GM23338 (cell line): ENCODE results near the gene CUBN. TPM values are rescaled to one million over a fixed set of nuclear protein-coding genes. Genes with fewer than 3 reads are reported as not detected.

Experiments used
- ATAC-seq: fragments of 200-7000 bp; cut with Tn5 transposase; 3 replicates; pipeline ENCODE4 v1.9.1; 2020
- DNase-seq: peaks from one replicate; pipeline ENCODE4 v3.0.0-alpha.2; 2015; ENCODE audit warnings: low spot score
- H2AFZ ChIP-seq: fragments of 200-600 bp; sonication (generic); 2 replicates; pipeline ENCODE4 v1.8.0; 2016; ENCODE audit warnings: antibody characterized with exemption, mild to moderate bottlenecking, moderate library complexity
- H3F3A ChIP-seq: fragments of 200-600 bp; sonication (generic); replicated peaks from 2 replicates; pipeline ENCODE4 v1.8.0; 2017; ENCODE audit warnings: antibody characterized with exemption, mixed run types, low read depth
- H3K27ac ChIP-seq: fragments of 200-600 bp; sonication (generic); 2 replicates; pipeline ENCODE4 v1.6.1; 2016; ENCODE audit warnings: low read depth
- H3K27me3 ChIP-seq: fragments of 200-600 bp; sonication (generic); 2 replicates; pipeline ENCODE4 v1.8.0; 2016; ENCODE audit warnings: mild to moderate bottlenecking, mixed run types, moderate library complexity; ENCODE audit not compliant: insufficient read depth
- H3K36me3 ChIP-seq: fragments of 200-600 bp; sonication (generic); 2 replicates; pipeline ENCODE4 v1.8.0; 2016; ENCODE audit warnings: mild to moderate bottlenecking; ENCODE audit not compliant: insufficient read depth
- H3K4me1 ChIP-seq: fragments of 200-600 bp; sonication (generic); 2 replicates; pipeline ENCODE4 v1.8.0; 2016; ENCODE audit warnings: mild to moderate bottlenecking, moderate library complexity; ENCODE audit not compliant: insufficient read depth
- H3K4me2 ChIP-seq: fragments of 200-600 bp; sonication (generic); 2 replicates; pipeline ENCODE4 v1.7.1; 2017; ENCODE audit warnings: mixed run types
- H3K4me3 ChIP-seq: fragments of 200-600 bp; sonication (generic); 2 replicates; pipeline ENCODE4 v1.6.1; 2016; ENCODE audit warnings: mixed run types
- H3K79me2 ChIP-seq: fragments of 200-600 bp; sonication (generic); replicated peaks from 2 replicates; pipeline ENCODE4 v1.8.0; 2017; ENCODE audit warnings: mild to moderate bottlenecking; ENCODE audit not compliant: insufficient read depth
- H3K9me2 ChIP-seq: fragments of 200-600 bp; sonication (generic); 2 replicates; pipeline ENCODE4 v1.8.0; 2017; ENCODE audit not compliant: insufficient read depth
- H4K20me1 ChIP-seq: fragments of 200-600 bp; sonication (generic); replicated peaks from 2 replicates; pipeline ENCODE4 v1.8.0; 2017; ENCODE audit warnings: mild to moderate bottlenecking; ENCODE audit not compliant: insufficient read depth
- H3K27ac Mint-ChIP-seq: 2 replicates; pipeline ENCODE4 v1.8.0; 2020; ENCODE audit warnings: inconsistent platforms, mild to moderate bottlenecking, moderate library complexity, mixed read lengths
- H3K27me3 Mint-ChIP-seq: 3 replicates; pipeline ENCODE4 v1.8.0; 2022; ENCODE audit warnings: low read depth, mild to moderate bottlenecking, moderate library complexity, mixed read lengths, inconsistent platforms; ENCODE audit not compliant: insufficient read depth, poor library complexity
- H3K36me3 Mint-ChIP-seq: 3 replicates; pipeline ENCODE4 v1.8.0; 2021; ENCODE audit warnings: low read depth, mild to moderate bottlenecking, inconsistent platforms, moderate library complexity, mixed read lengths
- H3K4me1 Mint-ChIP-seq: 3 replicates; pipeline ENCODE4 v1.8.0; 2020; ENCODE audit warnings: mild to moderate bottlenecking, inconsistent platforms, mixed read lengths
- H3K4me3 Mint-ChIP-seq: 3 replicates; pipeline ENCODE4 v1.8.0; 2021; ENCODE audit warnings: moderate library complexity, mild to moderate bottlenecking, inconsistent platforms, mixed read lengths
- H3K9me3 Mint-ChIP-seq: 3 replicates; pipeline ENCODE4 v1.8.0; 2020; ENCODE audit warnings: moderate library complexity, mild to moderate bottlenecking, inconsistent platforms, mixed read lengths
- CREB1 ChIP-seq: fragments of 250-450 bp; sonication (Bioruptor Pico); IDR thresholded peaks from 2 replicates; pipeline ENCODE4 v1.5.0; 2020; ENCODE audit warnings: low read depth, mild to moderate bottlenecking, moderate library complexity
- CTCF ChIP-seq, 2 experiments: fragments of 200-600 bp in 1 of 2; sonication (generic) in 1 of 2; conservative IDR thresholded peaks; 2 replicates each; pipeline versions ENCODE4 v1.5.1 to v1.6.1; 2016 to 2017; ENCODE audit warnings: antibody characterized with exemption in 2 of 2, low read depth in 2 of 2, mild to moderate bottlenecking in 2 of 2, moderate library complexity in 1 of 2
- ETS1 ChIP-seq: IDR thresholded peaks from 2 replicates; pipeline ENCODE4 v1.6.1; 2016; ENCODE audit warnings: antibody characterized with exemption
- EZH2 ChIP-seq: fragments of 200-600 bp; sonication (generic); IDR thresholded peaks from one replicate; pipeline ENCODE4 v1.8.0; 2017; ENCODE audit warnings: antibody characterized with exemption, mild to moderate bottlenecking, low read depth; ENCODE audit not compliant: unreplicated experiment
- EZH2phosphoT487 ChIP-seq: fragments of 200-600 bp; sonication (generic); IDR thresholded peaks from one replicate; pipeline ENCODE4 v1.8.1; 2018; ENCODE audit warnings: antibody characterized with exemption; ENCODE audit not compliant: unreplicated experiment
- NANOG ChIP-seq: IDR thresholded peaks from 2 replicates; pipeline ENCODE4 v1.6.1; 2016; ENCODE audit warnings: antibody characterized with exemption, borderline replicate concordance
- POLR2AphosphoS5 ChIP-seq: IDR thresholded peaks from 2 replicates; pipeline ENCODE4 v1.6.1; 2016; ENCODE audit warnings: antibody characterized with exemption, low read depth
- REST ChIP-seq: IDR thresholded peaks from one replicate; pipeline ENCODE4 v1.6.1; 2018; ENCODE audit warnings: antibody characterized with exemption; ENCODE audit not compliant: unreplicated experiment
- ZNF114 ChIP-seq: fragments of 250-450 bp; sonication (Bioruptor Pico); IDR thresholded peaks from 2 replicates; pipeline ENCODE4 v1.5.0; 2020; ENCODE audit warnings: mild to moderate bottlenecking, moderate library complexity
- ZNF331 ChIP-seq: fragments of 250-450 bp; sonication (Bioruptor Pico); IDR thresholded peaks from 2 replicates; pipeline ENCODE4 v1.5.0; 2020; ENCODE audit warnings: low read depth, mild to moderate bottlenecking, moderate library complexity
- polyA plus RNA-seq: library from polyadenylated mRNA; unstranded; fragments of >200 nt; fragmentation: Nextera tagmentation; extraction: Ambion mirVana; gene quantifications from 2 replicates; pipeline ENCODE4 v1.2.1, GENCODE V29; 2016
- total RNA-seq: library from RNA; depleted of rRNA; stranded (reverse); fragments of >200 nt; shearing (Covaris generic); gene quantifications from 2 replicates; pipeline ENCODE4 v1.2.3, GENCODE V29; 2014

Gene CUBN
- total and polyA plus RNA-seq, 2 experiments from 2014 or later, result 0.06 to 1.8 TPM

- TF ChIP-seq POLR2AphosphoS5 (no peak), REST (no peak), NANOG (no peak), EZH2 (no peak), ETS1 (no peak), CTCF (conservative IDR thresholded peaks at IDR 0.05; ENCODE audit: low read depth in 2 of 2) (no peak), EZH2phosphoT487 (no peak)
- ATAC-seq (no peak), DNase-seq (no peak)
- H3K4me2 ChIP-seq, result no peak overlapping the region
- H3K36me3 ChIP-seq, result no peaks in the 10 kb centered on the region
- H3K79me2 ChIP-seq, result no peaks in the 10 kb centered on the region
- no peak overlapping the region for H3K27ac Mint-ChIP-seq
- no peak overlapping the region for H3K4me3 ChIP-seq
- no peaks in the 10 kb centered on the region for H4K20me1 ChIP-seq
- no peaks in the 10 kb centered on the region for H3F3A ChIP-seq
- H3K27me3 ChIP-seq, result no peaks in the 10 kb centered on the region
- H3K27me3 Mint-ChIP-seq, result no peaks in the 10 kb centered on the region
- H3K36me3 Mint-ChIP-seq, result no peaks in the 10 kb centered on the region
- H2AFZ ChIP-seq, result no peak overlapping the region
- H3K9me3 Mint-ChIP-seq, result no peaks in the 10 kb centered on the region
- no peak overlapping the region for H3K4me3 Mint-ChIP-seq
- no peaks in the 10 kb centered on the region for H3K4me1 Mint-ChIP-seq
- H3K9me2 ChIP-seq, result no peaks in the 10 kb centered on the region
- no peaks in the 10 kb centered on the region for H3K4me1 ChIP-seq
- H3K27ac ChIP-seq, result no peak overlapping the region
These were observed 16.3 kb downstream of the CUBN start for GRCh38 chr10:17113346-17113745.

DNA sequence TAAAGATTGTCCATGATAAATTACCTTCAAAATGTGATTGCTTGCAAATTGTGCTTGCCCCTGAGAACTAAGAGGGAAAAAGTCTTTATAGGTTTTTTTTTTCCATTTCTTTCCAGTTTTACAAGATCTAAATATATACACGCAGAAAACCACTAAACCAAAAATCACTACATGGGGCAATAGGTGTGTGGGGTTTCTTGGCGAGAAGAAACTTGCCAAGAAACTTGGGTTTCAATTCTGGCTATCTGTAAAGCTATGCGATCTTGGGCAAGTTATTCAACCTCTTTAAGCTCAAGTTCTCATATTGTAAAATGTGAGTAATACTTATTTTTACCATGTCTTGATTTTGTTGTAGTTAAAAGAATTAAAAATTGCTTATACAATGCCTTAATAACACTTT is 17.0 kb downstream of the CUBN start:
- Histone ChIP-seq H3K79me2 (no peaks in the 10 kb centered on the region), H3K9me2 (no peaks in the 10 kb centered on the region), H4K20me1 (no peaks in the 10 kb centered on the region), H3K4me1 (no peaks in the 10 kb centered on the region), H3K4me2 (no peak overlapping the region), H3F3A (no peaks in the 10 kb centered on the region), H2AFZ (no peak overlapping the region), H3K36me3 (no peaks in the 10 kb centered on the region), H3K27me3 (no peaks in the 10 kb centered on the region), H3K27ac (no peak overlapping the region), H3K4me3 (no peak overlapping the region)
- H3K27me3 Mint-ChIP-seq, result no peaks in the 10 kb centered on the region
- H3K4me3 Mint-ChIP-seq, result no peak overlapping the region
- no peaks in the 10 kb centered on the region for H3K4me1 Mint-ChIP-seq
- DNase-seq, result no peak
- no peaks in the 10 kb centered on the region for H3K36me3 Mint-ChIP-seq
- H3K9me3 Mint-ChIP-seq, result no peaks in the 10 kb centered on the region
- H3K27ac Mint-ChIP-seq, result no peak overlapping the region
- no peak for ATAC-seq
- no peak for TF ChIP-seq REST
- TF ChIP-seq ETS1, result no peak
- no peak for TF ChIP-seq EZH2phosphoT487
- no peak for TF ChIP-seq CREB1 (CRISPR knock-in tag)
- no peak for TF ChIP-seq ZNF114 (CRISPR knock-in tag)
- TF ChIP-seq NANOG, result no peak
- no peak for TF ChIP-seq ZNF331 (CRISPR knock-in tag)
- no peak for TF ChIP-seq CTCF (conservative IDR thresholded peaks at IDR 0.05; ENCODE audit: low read depth in 2 of 2)
- no peak for TF ChIP-seq POLR2AphosphoS5
